ENCODE results near the gene FGF1. TPM values are rescaled to one million over a fixed set of nuclear protein-coding genes. Genes with fewer than 3 reads are reported as not detected.

Gene FGF1
- total RNA-seq, 4 donors from 2014 or later, result 0.81 to 1.3 (median 1.2) TPM

- Histone ChIP-seq H3K27me3 (no peaks in the 10 kb centered on the region), H3K4me1 (no peaks in the 10 kb centered on the region), H3K4me3 (replicated peaks in 1 of 3) (no peak overlapping the region), H3K9me3 (no peaks in the 10 kb centered on the region), H3K36me3 (no peaks in the 10 kb centered on the region), H3K27ac (no peak overlapping the region)
- TF ChIP-seq POLR2A (IDR thresholded peaks at IDR 0.05), result no peak
- TF ChIP-seq CTCF (IDR thresholded peaks at IDR 0.05), result no peak
- intact Hi-C loops (cut with DNase I), result no loop called here
- DNase-seq, result no peak
- 95 to 96% methylated on average over 4 of the region's 4 CpGs for WGBS, 2 donors
Observed at GRCh38 chr5:142678529-142678928, 7.4 kb downstream of the FGF1 start.

GRCh38 chr5:142677198-142677597 is 8.7 kb downstream of the FGF1 start:
- no peaks in the 10 kb centered on the region for H3K4me1 ChIP-seq
- no peak overlapping the region for H3K27ac ChIP-seq
- H3K9me3 ChIP-seq, result no peaks in the 10 kb centered on the region
- DNase-seq, result no peak
- H3K27me3 ChIP-seq, result no peaks in the 10 kb centered on the region
- 80 to 100% methylated on average over 1 to 2 of the region's 2 CpGs for WGBS, 2 donors
- no peaks in the 10 kb centered on the region for H3K36me3 ChIP-seq
- H3K4me3 ChIP-seq (replicated peaks in 1 of 3), result no peak overlapping the region
- intact Hi-C loops (cut with DNase I), result no loop called here
- no peak for TF ChIP-seq CTCF (IDR thresholded peaks at IDR 0.05)
- no peak for TF ChIP-seq POLR2A (IDR thresholded peaks at IDR 0.05)

- Histone ChIP-seq H3K27me3 (no peaks in the 10 kb centered on the region), H3K4me1 (no peaks in the 10 kb centered on the region), H3K36me3 (no peaks in the 10 kb centered on the region), H3K27ac (no peak overlapping the region), H3K4me3 (replicated peaks in 1 of 3) (no peak overlapping the region), H3K9me3 (no peaks in the 10 kb centered on the region)
- 95% methylated on average over 4 of the region's 4 CpGs for WGBS, 2 donors
- DNase-seq, result no peak
- no peak for TF ChIP-seq POLR2A (IDR thresholded peaks at IDR 0.05)
- no peak for TF ChIP-seq CTCF (IDR thresholded peaks at IDR 0.05)
- intact Hi-C loops (cut with DNase I), result no loop called here
Observed at GRCh38 chr5:142676318-142676717, 9.6 kb downstream of the FGF1 start.

GRCh38 chr5:142674531-142675469 is 11.1 kb downstream of the FGF1 start:
- H3K27me3 ChIP-seq, result no peaks in the 10 kb centered on the region
- 71 to 84% methylated on average over 22 of the region's 22 CpGs for WGBS, 2 donors
- H3K4me3 ChIP-seq (replicated peaks in 1 of 3), result no peak overlapping the region
- intact Hi-C loops (cut with DNase I), result no loop called here
- H3K36me3 ChIP-seq, result no peaks in the 10 kb centered on the region
- DNase-seq, result no peak
- H3K4me1 ChIP-seq, result no peaks in the 10 kb centered on the region
- TF ChIP-seq CTCF (IDR thresholded peaks at IDR 0.05) (no peak), POLR2A (IDR thresholded peaks at IDR 0.05) (no peak)
- peak overlapping the region in 1 of 3 donors; percentile 41 for H3K27ac ChIP-seq
- H3K9me3 ChIP-seq, result no peaks in the 10 kb centered on the region

GRCh38 chr5:142671801-142672200 is 14.1 kb downstream of the FGF1 start:
- intact Hi-C loops (cut with DNase I), result no loop called here
- H3K4me3 ChIP-seq (replicated peaks in 1 of 3), result no peak overlapping the region
- 86 to 93% methylated on average over 1 of the region's 1 CpG for WGBS, 2 donors
- no peaks in the 10 kb centered on the region for H3K9me3 ChIP-seq
- no peaks in the 10 kb centered on the region for H3K27me3 ChIP-seq
- H3K36me3 ChIP-seq, result no peaks in the 10 kb centered on the region
- no peak for DNase-seq
- H3K27ac ChIP-seq, result no peak overlapping the region
- TF ChIP-seq CTCF (IDR thresholded peaks at IDR 0.05) (no peak), POLR2A (IDR thresholded peaks at IDR 0.05) (no peak)
- H3K4me1 ChIP-seq, result no peaks in the 10 kb centered on the region
